Measurements from ENCODE around the gene SGCD. TPM values are rescaled to one million over a fixed set of nuclear protein-coding genes. Genes with fewer than 3 reads are reported as not detected.
A peak's percentile ranks its signal among the peaks of the same experiment; 100 is the strongest.

The SGCD gene
- total RNA-seq, 4 donors from 2014 or later: 3.4 to 86.5 (median 8.1) TPM

DNA sequence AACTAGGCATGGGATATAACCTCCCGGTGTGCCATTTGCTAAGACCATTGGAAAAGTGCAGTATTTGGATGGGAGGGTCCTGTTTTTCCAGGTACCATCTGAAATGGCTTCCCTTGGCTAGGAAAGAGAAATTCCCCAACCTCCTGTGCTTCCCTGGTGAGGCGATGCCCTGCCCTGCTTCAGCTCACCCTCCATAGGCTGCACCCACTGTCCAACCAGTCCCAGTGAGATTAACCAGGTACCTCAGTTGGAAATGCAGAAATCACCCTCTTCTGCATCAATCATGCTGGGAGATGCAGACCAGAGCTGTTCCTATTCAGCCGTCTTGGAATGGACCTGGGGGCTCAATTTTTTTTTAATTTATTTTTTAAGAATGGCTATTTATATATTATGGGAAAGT lies 254.8 kb downstream of the SGCD start:
- DNase-seq: no peak
- peak overlapping the region; percentile 4 to 67 for H3K27ac ChIP-seq
- H3K4me1 ChIP-seq: no peaks in the 10 kb centered on the region
- H3K9me3 ChIP-seq: no peaks in the 10 kb centered on the region
- H3K27me3 ChIP-seq: no peaks in the 10 kb centered on the region
- intact Hi-C loops (cut with DNase I; ENCODE audit: low total_unique reads): no loop called here
- H3K4me3 ChIP-seq: no peak overlapping the region
- no peaks in the 10 kb centered on the region for H3K36me3 ChIP-seq
- no peak for TF ChIP-seq POLR2A (IDR thresholded peaks at IDR 0.05)
- TF ChIP-seq, protein P1, sequence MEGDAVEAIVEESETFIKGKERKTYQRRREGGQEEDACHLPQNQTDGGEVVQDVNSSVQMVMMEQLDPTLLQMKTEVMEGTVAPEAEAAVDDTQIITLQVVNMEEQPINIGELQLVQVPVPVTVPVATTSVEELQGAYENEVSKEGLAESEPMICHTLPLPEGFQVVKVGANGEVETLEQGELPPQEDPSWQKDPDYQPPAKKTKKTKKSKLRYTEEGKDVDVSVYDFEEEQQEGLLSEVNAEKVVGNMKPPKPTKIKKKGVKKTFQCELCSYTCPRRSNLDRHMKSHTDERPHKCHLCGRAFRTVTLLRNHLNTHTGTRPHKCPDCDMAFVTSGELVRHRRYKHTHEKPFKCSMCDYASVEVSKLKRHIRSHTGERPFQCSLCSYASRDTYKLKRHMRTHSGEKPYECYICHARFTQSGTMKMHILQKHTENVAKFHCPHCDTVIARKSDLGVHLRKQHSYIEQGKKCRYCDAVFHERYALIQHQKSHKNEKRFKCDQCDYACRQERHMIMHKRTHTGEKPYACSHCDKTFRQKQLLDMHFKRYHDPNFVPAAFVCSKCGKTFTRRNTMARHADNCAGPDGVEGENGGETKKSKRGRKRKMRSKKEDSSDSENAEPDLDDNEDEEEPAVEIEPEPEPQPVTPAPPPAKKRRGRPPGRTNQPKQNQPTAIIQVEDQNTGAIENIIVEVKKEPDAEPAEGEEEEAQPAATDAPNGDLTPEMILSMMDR (IDR thresholded peaks at IDR 0.05): no peak

GRCh38 chr5:156582193-156582598 lies 255.2 kb downstream of the SGCD start:
- Histone ChIP-seq H3K4me3 (no peak overlapping the region), H3K9me3 (no peaks in the 10 kb centered on the region), H3K27ac (peak overlapping the region; percentile 4 to 67), H3K36me3 (no peaks in the 10 kb centered on the region), H3K27me3 (no peaks in the 10 kb centered on the region), H3K4me1 (no peaks in the 10 kb centered on the region)
- no peak for TF ChIP-seq POLR2A (IDR thresholded peaks at IDR 0.05)
- TF ChIP-seq, protein P1 (IDR thresholded peaks at IDR 0.05): no peak
- DNase-seq: no peak
- intact Hi-C loops (cut with DNase I; ENCODE audit: low total_unique reads): no loop called here

DNA sequence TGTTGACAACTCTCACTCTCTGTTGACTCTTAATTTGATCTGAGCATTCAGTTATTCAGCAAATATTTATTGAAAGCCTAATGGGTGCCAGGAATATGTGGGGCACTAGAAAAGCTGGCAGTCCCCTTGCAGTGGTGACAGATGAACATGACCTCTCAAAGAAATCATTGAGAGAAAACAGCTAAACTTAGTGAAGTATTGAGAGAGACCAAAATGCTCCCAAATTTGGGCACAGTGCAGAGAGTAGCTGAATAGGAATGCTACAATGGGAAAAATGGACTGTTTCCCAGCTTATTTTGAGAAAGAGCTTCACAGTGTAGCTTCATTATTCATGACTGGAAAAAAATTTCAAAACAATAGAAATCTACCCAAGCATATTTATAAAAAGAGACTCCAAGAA lies 257.9 kb downstream of the SGCD start:
- Histone ChIP-seq H3K4me1 (no peaks in the 10 kb centered on the region), H3K9me3 (no peaks in the 10 kb centered on the region), H3K27ac (peak overlapping the region; percentile 19 to 79), H3K4me3 (no peak overlapping the region), H3K36me3 (no peaks in the 10 kb centered on the region), H3K27me3 (no peaks in the 10 kb centered on the region)
- DNase-seq: no peak
- TF ChIP-seq, protein P1 (IDR thresholded peaks at IDR 0.05): no peak
- TF ChIP-seq POLR2A (IDR thresholded peaks at IDR 0.05): no peak
- intact Hi-C loops (cut with DNase I; ENCODE audit: low total_unique reads): no loop called here

GRCh38 chr5:156585999-156586398 lies 259.0 kb downstream of the SGCD start:
- intact Hi-C loops (cut with DNase I; ENCODE audit: low total_unique reads): no loop called here
- TF ChIP-seq, protein P1 (IDR thresholded peaks at IDR 0.05): no peak
- no peak for TF ChIP-seq POLR2A (IDR thresholded peaks at IDR 0.05)
- Histone ChIP-seq H3K4me3 (no peak overlapping the region), H3K4me1 (no peaks in the 10 kb centered on the region), H3K9me3 (no peaks in the 10 kb centered on the region), H3K27ac (peak overlapping the region in 1 of 2 donors; percentile 79), H3K36me3 (no peaks in the 10 kb centered on the region), H3K27me3 (no peaks in the 10 kb centered on the region)
- no peak for DNase-seq

GRCh38 chr5:156587012-156587411 lies 260.0 kb downstream of the SGCD start:
- TF ChIP-seq, protein P1 (IDR thresholded peaks at IDR 0.05): no peak
- no peak for TF ChIP-seq POLR2A (IDR thresholded peaks at IDR 0.05)
- H3K4me3 ChIP-seq: no peak overlapping the region
- H3K36me3 ChIP-seq: no peaks in the 10 kb centered on the region
- H3K27ac ChIP-seq: peak overlapping the region; percentile 27 to 79
- no peaks in the 10 kb centered on the region for H3K9me3 ChIP-seq
- DNase-seq: no peak
- intact Hi-C loops (cut with DNase I; ENCODE audit: low total_unique reads): no loop called here
- no peaks in the 10 kb centered on the region for H3K4me1 ChIP-seq
- H3K27me3 ChIP-seq: no peaks in the 10 kb centered on the region

Data from uterus (tissue), 4 donors.